ENCODE data around the gene FAM227B. TPM values are rescaled to one million over a fixed set of nuclear protein-coding genes. Genes with fewer than 3 reads are reported as not detected.
"Not testable (repeated sequence)": the region's sequence is repeated elsewhere in the genome, so short reads cannot be mapped to it uniquely, and the experiment has no call there.

The FAM227B gene
- total RNA-seq, 1 donor from 2014 or later = 4.6 TPM

- intact Hi-C loops (cut with micrococcal nuclease) = no loop called here
Measured at GRCh38 chr15:49501586-49501985, 119.0 kb downstream of the FAM227B start.

GRCh38 chr15:49495993-49496753 is 124.4 kb downstream of the FAM227B start:
- intact Hi-C loops (cut with micrococcal nuclease) = no loop called here

GRCh38 chr15:49494842-49495241 is 125.8 kb downstream of the FAM227B start:
- intact Hi-C loops (cut with micrococcal nuclease) = no loop called here

GRCh38 chr15:49492830-49493229 is 127.8 kb downstream of the FAM227B start:
- intact Hi-C loops (cut with micrococcal nuclease) = no loop called here

GRCh38 chr15:49492151-49492550 is 128.5 kb downstream of the FAM227B start:
- intact Hi-C loops (cut with micrococcal nuclease) = no loop called here

- intact Hi-C loops (cut with micrococcal nuclease) = no loop called here
Measured at GRCh38 chr15:49490966-49491365, 129.7 kb downstream of the FAM227B start.

GRCh38 chr15:49485401-49485800 is 135.2 kb downstream of the FAM227B start:
- intact Hi-C loops (cut with micrococcal nuclease) = not testable (repeated sequence)

GRCh38 chr15:49478982-49479381 is 141.6 kb downstream of the FAM227B start:
- intact Hi-C loops (cut with micrococcal nuclease) = not testable (repeated sequence)

- intact Hi-C loops (cut with micrococcal nuclease) = not testable (repeated sequence)
Measured at GRCh38 chr15:49478021-49478420, 142.6 kb downstream of the FAM227B start.

GRCh38 chr15:49473031-49473430 is 147.6 kb downstream of the FAM227B start:
- intact Hi-C loops (cut with micrococcal nuclease) = no loop called here

- intact Hi-C loops (cut with micrococcal nuclease) = no loop called here
Measured at GRCh38 chr15:49472338-49472737, 148.3 kb downstream of the FAM227B start.

- intact Hi-C loops (cut with micrococcal nuclease) = loop anchor here (1.0 to 2.0 kb wide), 3 partner anchors 149 to 674 kb away; partner anchors contain the start of genes DTWD1 and FAM227B
Measured at GRCh38 chr15:49471733-49472132, 148.9 kb downstream of the FAM227B start.

GRCh38 chr15:49471248-49471647 is 149.4 kb downstream of the FAM227B start:
- intact Hi-C loops (cut with micrococcal nuclease) = loop anchor here (1.0 to 2.0 kb wide), 3 partner anchors 150 to 674 kb away; partner anchors contain the start of genes DTWD1 and FAM227B

- intact Hi-C loops (cut with micrococcal nuclease) = no loop called here
Measured at GRCh38 chr15:49468481-49468839, 152.2 kb downstream of the FAM227B start.

GRCh38 chr15:49467746-49468480 is 152.7 kb downstream of the FAM227B start:
- intact Hi-C loops (cut with micrococcal nuclease) = no loop called here

GRCh38 chr15:49466119-49466518 is 154.5 kb downstream of the FAM227B start:
- intact Hi-C loops (cut with micrococcal nuclease) = no loop called here

GRCh38 chr15:49464522-49464921 is 156.1 kb downstream of the FAM227B start:
- intact Hi-C loops (cut with micrococcal nuclease) = no loop called here

GRCh38 chr15:49462232-49462844 is 158.3 kb downstream of the FAM227B start:
- intact Hi-C loops (cut with micrococcal nuclease) = no loop called here

- intact Hi-C loops (cut with micrococcal nuclease) = no loop called here
Measured at GRCh38 chr15:49460411-49460941, 160.1 kb downstream of the FAM227B start.

GRCh38 chr15:49458145-49458544 is 162.5 kb downstream of the FAM227B start:
- intact Hi-C loops (cut with micrococcal nuclease) = no loop called here

- intact Hi-C loops (cut with micrococcal nuclease) = no loop called here
Measured at GRCh38 chr15:49456166-49456565, 164.5 kb downstream of the FAM227B start.

GRCh38 chr15:49452595-49452994 is 168.0 kb downstream of the FAM227B start:
- intact Hi-C loops (cut with micrococcal nuclease) = no loop called here
